H9 (cell line): Measurements from ENCODE around the gene CHPF. TPM values are rescaled to one million over a fixed set of nuclear protein-coding genes. Genes with fewer than 3 reads are reported as not detected.

Source experiments
- DNase-seq: peaks from one replicate; pipeline ENCODE4 v3.0.0-alpha.2; 2017
- H2AFZ ChIP-seq: one replicate; pipeline ENCODE4 v1.6.1; 2013; ENCODE audit warnings: mild to moderate bottlenecking, low read length, control low read depth, moderate library complexity
- H2AK5ac ChIP-seq: 2 replicates; pipeline ENCODE4 v1.6.1; 2013; ENCODE audit warnings: low read length, control low read depth, mixed read lengths; ENCODE audit not compliant: insufficient read length
- H2BK120ac ChIP-seq: one replicate; pipeline ENCODE4 v1.6.1; 2013; ENCODE audit warnings: low read depth, mild to moderate bottlenecking, low read length, control low read depth, inconsistent platforms; ENCODE audit not compliant: poor library complexity, severe bottlenecking
- H2BK12ac ChIP-seq: 2 replicates; pipeline ENCODE4 v1.6.1; 2013; ENCODE audit warnings: low read length, control low read depth, mixed read lengths, low read depth; ENCODE audit not compliant: insufficient read length
- H2BK15ac ChIP-seq: 2 replicates; pipeline ENCODE4 v1.6.1; 2013; ENCODE audit warnings: low read depth, low read length, control low read depth
- H2BK20ac ChIP-seq: one replicate; pipeline ENCODE4 v1.6.1; 2013; ENCODE audit warnings: low read depth, mild to moderate bottlenecking, low read length, control low read depth, inconsistent platforms; ENCODE audit not compliant: poor library complexity, severe bottlenecking
- H2BK5ac ChIP-seq: 2 replicates; pipeline ENCODE4 v1.6.1; 2013; ENCODE audit warnings: low read length, control low read depth, mixed read lengths; ENCODE audit not compliant: insufficient read length
- H3K14ac ChIP-seq: 2 replicates; pipeline ENCODE4 v1.6.1; 2013; ENCODE audit warnings: low read length, control low read depth; ENCODE audit not compliant: insufficient read depth
- H3K18ac ChIP-seq: 2 replicates; pipeline ENCODE4 v1.6.1; 2013; ENCODE audit warnings: low read depth, mild to moderate bottlenecking, mixed read lengths, low read length, control low read depth; ENCODE audit not compliant: insufficient read length
- H3K23ac ChIP-seq: 2 replicates; pipeline ENCODE4 v1.6.1; 2013; ENCODE audit warnings: low read length, control low read depth, mixed read lengths, low read depth; ENCODE audit not compliant: insufficient read length
- H3K23me2 ChIP-seq: 2 replicates; pipeline ENCODE4 v1.6.1; 2013; ENCODE audit warnings: low read depth, mild to moderate bottlenecking, mixed read lengths, low read length, control low read depth; ENCODE audit not compliant: insufficient read length, poor library complexity, severe bottlenecking
- H3K27ac ChIP-seq: 2 replicates; pipeline ENCODE4 v1.5.1; 2013; ENCODE audit warnings: low read length, control low read depth, mixed read lengths, low read depth; ENCODE audit not compliant: insufficient read length
- H3K27me3 ChIP-seq: 2 replicates; pipeline ENCODE4 v1.6.1; 2013; ENCODE audit warnings: low read length, control low read depth, inconsistent platforms; ENCODE audit not compliant: insufficient read depth
- H3K4ac ChIP-seq: 2 replicates; pipeline ENCODE4 v1.6.1; 2013; ENCODE audit warnings: low read depth, mild to moderate bottlenecking, control low read depth, inconsistent platforms, low read length, moderate library complexity
- H3K4me1 ChIP-seq: 2 replicates; pipeline ENCODE4 v1.6.1; 2013; ENCODE audit warnings: low read length, control low read depth, inconsistent platforms; ENCODE audit not compliant: insufficient read depth
- H3K4me2 ChIP-seq: 2 replicates; pipeline ENCODE4 v1.6.1; 2013; ENCODE audit warnings: low read length, control low read depth, mixed read lengths; ENCODE audit not compliant: insufficient read length, insufficient read depth
- H3K56ac ChIP-seq: 2 replicates; pipeline ENCODE4 v1.6.1; 2013; ENCODE audit warnings: low read depth, mild to moderate bottlenecking, mixed read lengths, low read length, control low read depth; ENCODE audit not compliant: insufficient read length
- H3K79me1 ChIP-seq: 2 replicates; pipeline ENCODE4 v1.6.1; 2013; ENCODE audit warnings: low read depth, mild to moderate bottlenecking, moderate library complexity, low read length, control low read depth, inconsistent platforms; ENCODE audit not compliant: insufficient read depth, poor library complexity, severe bottlenecking
- H3K79me2 ChIP-seq: 2 replicates; pipeline ENCODE4 v1.6.1; 2013; ENCODE audit warnings: low read length, control low read depth, inconsistent platforms; ENCODE audit not compliant: insufficient read depth
- H3K9ac ChIP-seq: 2 replicates; pipeline ENCODE4 v1.6.1; 2013; ENCODE audit warnings: low read length, control low read depth, mixed read lengths; ENCODE audit not compliant: insufficient read length; ENCODE audit errors: extremely low read depth
- H3K9me3 ChIP-seq: one replicate; pipeline ENCODE4 v1.6.1; 2013; ENCODE audit warnings: low read depth, low read length, inconsistent platforms; ENCODE audit not compliant: control insufficient read depth
- H3T11ph ChIP-seq: one replicate; pipeline ENCODE4 v1.6.1; 2013; ENCODE audit warnings: mild to moderate bottlenecking, low read length, control low read depth, inconsistent platforms
- H4K20me1 ChIP-seq: one replicate; pipeline ENCODE4 v1.6.1; 2013; ENCODE audit not compliant: control insufficient read depth, insufficient read length, insufficient read depth
- H4K5ac ChIP-seq: 2 replicates; pipeline ENCODE4 v1.6.1; 2013; ENCODE audit warnings: low read depth, mild to moderate bottlenecking, mixed read lengths, low read length, control low read depth; ENCODE audit not compliant: insufficient read length
- H4K8ac ChIP-seq: replicated peaks from 2 replicates; pipeline ENCODE4 v1.6.1; 2013; ENCODE audit warnings: low read length, control low read depth, mixed read lengths, low read depth; ENCODE audit not compliant: insufficient read length
- H4K91ac ChIP-seq: 2 replicates; pipeline ENCODE4 v1.6.1; 2013; ENCODE audit warnings: low read depth, mild to moderate bottlenecking, moderate library complexity, mixed read lengths, low read length, control low read depth; ENCODE audit not compliant: insufficient read length
- H3K27ac Mint-ChIP-seq, 3 experiments: 2 replicates in 2 of 3; 3 replicates in 1 of 3; pipeline ENCODE4 v1.8.0; 2020 to 2021; ENCODE audit warnings: mixed read lengths in 3 of 3, mild to moderate bottlenecking in 1 of 3, moderate library complexity in 1 of 3
- H3K27me3 Mint-ChIP-seq: 2 replicates; pipeline ENCODE4 v1.8.0; 2021; ENCODE audit warnings: low read depth, mild to moderate bottlenecking, moderate library complexity, mixed read lengths
- H3K36me3 Mint-ChIP-seq, 3 experiments: 2 replicates in 2 of 3; 3 replicates in 1 of 3; pipeline ENCODE4 v1.8.0; 2020 to 2021; ENCODE audit warnings: low read depth in 3 of 3, mixed read lengths in 3 of 3; ENCODE audit not compliant: insufficient read depth in 1 of 3
- H3K4me1 Mint-ChIP-seq, 2 experiments: 2 replicates each; pipeline ENCODE4 v1.8.0; 2020; ENCODE audit warnings: mixed read lengths in 2 of 2
- H3K4me3 Mint-ChIP-seq, 2 experiments: 2 replicates in 1 of 2; 3 replicates in 1 of 2; pipeline ENCODE4 v1.8.0; 2020 to 2021; ENCODE audit warnings: mild to moderate bottlenecking in 2 of 2, mixed read lengths in 2 of 2, moderate library complexity in 1 of 2
- H3K9me3 Mint-ChIP-seq, 2 experiments: 2 replicates in 1 of 2; 3 replicates in 1 of 2; pipeline ENCODE4 v1.8.0; 2020; ENCODE audit warnings: mild to moderate bottlenecking in 2 of 2, mixed read lengths in 2 of 2, moderate library complexity in 1 of 2
- CTCF ChIP-seq: fragments of 200-600 bp; sonication (generic); conservative IDR thresholded peaks from 3 replicates; pipeline ENCODE4 v1.8.0; 2021; ENCODE audit warnings: antibody characterized with exemption, mild to moderate bottlenecking
- WGBS: extraction: QIAGEN DNeasy Blood & Tissue Kit; methylation state at CpG from one replicate; pipeline ENCODE4 v1.1.7; 2013; ENCODE audit warnings: missing lambda C conversion rate, low lambda C conversion rate, mixed read lengths; ENCODE audit not compliant: insufficient read length; ENCODE audit errors: extremely low coverage; 5-methylcytosine and 5-hydroxymethylcytosine counted together
- total RNA-seq: library from RNA; stranded (reverse); gene quantifications from 2 replicates; pipeline ENCODE4 v1.2.1, GENCODE V29; 2021

The CHPF gene
- total RNA-seq, 1 experiment from 2014 or later, result 46.5 TPM

- no peak overlapping the region; the same call in 1 of the 2 replicates for H3K14ac ChIP-seq
- H2BK12ac ChIP-seq, result no peak overlapping the region
- no peak overlapping the region for H3K9ac ChIP-seq
- DNase-seq, result no peak
- Mint-ChIP-seq H3K27ac (no peak overlapping the region), H3K4me1 (peaks cover 10 to 18% of the 10 kb centered on the region in 2 experiments), H3K4me3 (peak overlapping the region; percentile 74 to 81; a peak in 4 of 5 replicates), H3K9me3 (no peaks in the 10 kb centered on the region), H3K27me3 (peaks cover 40% of the 10 kb centered on the region), H3K36me3 (peaks cover 5 to 41% (median 30%) of the 10 kb centered on the region in 3 experiments)
- peaks cover 4% of the 10 kb centered on the region; the same call in 1 of the 2 replicates for H3K27me3 ChIP-seq
- H2BK120ac ChIP-seq, result no peak overlapping the region
- H3K4me2 ChIP-seq, result peak overlapping the region; percentile 83
- H3K79me2 ChIP-seq, result no peaks in the 10 kb centered on the region
- H3T11ph ChIP-seq, result no peak overlapping the region
- H2BK15ac ChIP-seq, result no peak overlapping the region
- H2AFZ ChIP-seq, result no peak overlapping the region
- H3K9me3 ChIP-seq, result no peaks in the 10 kb centered on the region
- TF ChIP-seq CTCF, result no peak
- no peak overlapping the region for H4K8ac ChIP-seq
- H3K27ac ChIP-seq, result no peak overlapping the region
- H4K20me1 ChIP-seq, result no peaks in the 10 kb centered on the region
- H4K5ac ChIP-seq, result no peak overlapping the region
- H3K18ac ChIP-seq, result no peak overlapping the region
- H3K4ac ChIP-seq, result no peak overlapping the region
- H2AK5ac ChIP-seq, result no peak overlapping the region
- no peak overlapping the region for H3K23ac ChIP-seq
- no peak overlapping the region for H4K91ac ChIP-seq
- no CpG with 5 or more reads among the region's 7 CpGs for WGBS
- no peak overlapping the region for H2BK20ac ChIP-seq
- H3K56ac ChIP-seq, result no peak overlapping the region
- H3K4me1 ChIP-seq, result peaks cover 3% of the 10 kb centered on the region; the same call in 1 of the 2 replicates
- H3K23me2 ChIP-seq, result peaks cover 11% of the 10 kb centered on the region
- no peak overlapping the region for H2BK5ac ChIP-seq
- H3K79me1 ChIP-seq, result no peaks in the 10 kb centered on the region
Measured at GRCh38 chr2:219553168-219553417, 9.5 kb upstream of the CHPF start.
